Endothelial cell of hepatic sinusoid (primary cell): ENCODE results near the gene AFF1.

Experiments used
- in situ Hi-C: cut with HindIII; loops from 2 replicates; pipeline ENCODE4 v1.10.0; 2017; ENCODE audit warnings: low sequenced_read_pairs

AFF1 gene

DNA sequence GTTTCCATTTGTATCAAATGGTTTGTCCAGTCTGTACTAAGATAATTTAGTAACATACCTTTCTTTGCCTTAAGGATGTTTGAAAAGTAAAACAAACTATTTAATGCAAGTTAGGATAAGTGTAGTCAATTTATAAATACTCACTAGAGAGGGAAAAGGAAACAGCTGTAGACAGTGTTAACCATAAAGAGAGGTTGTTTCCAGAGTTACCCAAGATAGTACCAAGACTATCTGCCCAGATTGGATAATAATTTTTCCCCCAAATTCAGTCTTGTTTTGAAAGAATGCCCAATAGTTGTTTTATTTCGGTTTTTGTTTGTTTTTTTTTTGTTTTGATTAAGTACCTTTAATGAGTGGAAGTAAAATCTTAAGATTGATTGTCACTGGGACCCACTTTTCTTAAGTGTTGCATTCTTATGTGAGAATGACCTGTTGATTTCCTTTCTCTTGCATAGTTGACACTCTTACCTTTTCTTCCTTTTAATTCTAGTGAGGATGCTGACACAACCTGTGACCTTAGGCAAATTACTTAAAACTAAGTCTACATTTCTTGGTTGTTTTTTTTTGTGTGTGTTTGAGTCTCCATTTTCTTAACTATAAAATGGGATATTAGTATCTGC, 12.8 kb downstream of the AFF1 start:
- in situ Hi-C loops, result no loop called here

DNA sequence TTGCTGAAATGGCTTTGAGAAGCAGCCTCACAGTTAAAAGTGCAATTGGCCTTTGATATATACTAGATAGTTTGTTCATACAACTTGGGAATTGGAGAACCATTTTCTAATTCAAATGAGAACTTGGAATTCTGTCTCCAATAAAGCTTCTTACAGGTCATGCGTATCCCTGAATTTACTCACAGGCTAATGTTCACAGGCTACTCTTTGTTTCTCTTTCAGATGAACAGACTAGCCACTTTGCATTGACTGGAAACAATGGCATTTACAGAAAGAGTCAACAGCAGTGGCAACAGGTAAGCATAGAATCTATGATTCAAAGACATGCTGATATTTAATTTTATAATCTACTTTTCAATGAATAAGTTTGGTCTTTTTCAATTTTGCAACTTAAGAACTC, 13.5 kb downstream of the AFF1 start:
- in situ Hi-C loops, result no loop called here

DNA sequence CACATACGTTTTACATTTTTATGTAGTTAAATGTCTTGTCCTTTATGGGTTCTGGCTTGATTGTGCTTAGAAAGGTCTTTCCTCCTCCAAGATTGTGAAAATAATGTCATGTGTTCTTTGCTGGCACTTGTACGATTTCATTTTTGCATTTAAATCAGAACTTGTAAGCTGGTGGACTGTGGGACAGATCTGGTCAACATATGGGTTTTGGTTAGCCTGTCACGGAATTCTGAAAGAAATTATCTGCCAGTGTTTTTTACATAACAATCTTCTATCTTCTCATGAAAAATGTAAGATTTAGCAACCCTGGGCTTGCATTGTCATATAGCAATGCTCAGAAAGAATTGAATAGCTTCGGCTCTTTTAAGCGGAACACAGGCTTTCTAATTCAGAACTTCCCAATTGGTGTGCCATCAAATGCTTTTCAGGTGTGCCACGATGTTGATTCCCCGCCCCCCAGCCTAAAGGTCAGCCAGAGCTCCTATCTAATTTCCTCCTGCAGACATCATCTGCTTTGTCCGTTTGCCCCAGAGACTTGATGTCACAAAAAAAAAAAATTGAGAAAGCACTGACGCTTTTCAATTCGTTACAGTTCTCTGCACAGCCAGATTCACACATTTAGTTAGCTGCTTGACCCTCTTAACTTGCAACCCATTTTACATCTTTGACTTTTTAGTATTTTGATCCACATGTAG, 16.2 kb downstream of the AFF1 start:
- in situ Hi-C loops, result no loop called here

DNA sequence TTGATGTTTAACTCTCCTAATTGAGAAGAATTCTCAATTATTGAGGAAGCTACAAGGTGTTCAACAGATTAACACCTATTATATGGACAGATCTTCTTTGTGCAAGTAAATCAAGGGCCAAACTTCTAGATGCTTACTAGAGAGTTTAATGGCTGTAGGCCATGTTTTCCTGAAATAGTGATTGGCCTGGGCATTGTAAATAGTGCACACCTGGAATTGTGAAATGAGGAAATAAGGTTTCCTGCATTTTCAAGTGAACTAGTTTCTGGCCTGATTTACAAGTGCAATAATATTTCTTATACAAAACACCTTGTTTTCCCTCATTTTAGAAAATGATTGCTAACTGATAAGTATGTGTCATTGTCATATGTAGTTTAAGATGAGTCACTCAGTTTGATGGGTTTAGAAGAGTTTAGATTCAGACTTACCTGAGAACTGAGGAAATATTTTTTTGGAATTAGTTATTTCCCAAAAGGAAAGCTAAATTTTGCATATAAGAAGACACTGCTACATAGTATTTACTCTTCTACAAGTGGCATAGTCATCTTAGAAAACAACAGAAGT, 21.2 kb downstream of the AFF1 start:
- in situ Hi-C loops, result no loop called here

DNA sequence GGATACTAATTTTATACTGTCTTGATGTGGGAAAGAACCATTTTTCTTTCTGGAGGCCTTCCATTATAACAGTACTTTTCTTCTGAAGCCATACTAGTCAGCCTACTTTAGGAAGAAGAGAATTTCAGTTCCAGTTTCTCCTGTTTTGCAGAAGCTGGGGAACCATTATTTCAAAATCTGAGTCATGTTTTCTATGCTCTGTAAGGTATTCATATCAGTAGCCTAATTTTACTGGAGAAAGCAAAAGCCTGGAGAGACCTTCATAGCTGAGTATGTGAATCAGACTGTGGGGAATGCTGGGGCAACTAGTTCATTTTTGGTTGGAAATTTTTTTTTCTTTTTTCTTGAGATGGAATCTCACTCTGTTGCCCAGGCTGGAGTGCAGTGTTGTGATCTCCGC, 22.4 kb downstream of the AFF1 start:
- in situ Hi-C loops, result no loop called here

DNA sequence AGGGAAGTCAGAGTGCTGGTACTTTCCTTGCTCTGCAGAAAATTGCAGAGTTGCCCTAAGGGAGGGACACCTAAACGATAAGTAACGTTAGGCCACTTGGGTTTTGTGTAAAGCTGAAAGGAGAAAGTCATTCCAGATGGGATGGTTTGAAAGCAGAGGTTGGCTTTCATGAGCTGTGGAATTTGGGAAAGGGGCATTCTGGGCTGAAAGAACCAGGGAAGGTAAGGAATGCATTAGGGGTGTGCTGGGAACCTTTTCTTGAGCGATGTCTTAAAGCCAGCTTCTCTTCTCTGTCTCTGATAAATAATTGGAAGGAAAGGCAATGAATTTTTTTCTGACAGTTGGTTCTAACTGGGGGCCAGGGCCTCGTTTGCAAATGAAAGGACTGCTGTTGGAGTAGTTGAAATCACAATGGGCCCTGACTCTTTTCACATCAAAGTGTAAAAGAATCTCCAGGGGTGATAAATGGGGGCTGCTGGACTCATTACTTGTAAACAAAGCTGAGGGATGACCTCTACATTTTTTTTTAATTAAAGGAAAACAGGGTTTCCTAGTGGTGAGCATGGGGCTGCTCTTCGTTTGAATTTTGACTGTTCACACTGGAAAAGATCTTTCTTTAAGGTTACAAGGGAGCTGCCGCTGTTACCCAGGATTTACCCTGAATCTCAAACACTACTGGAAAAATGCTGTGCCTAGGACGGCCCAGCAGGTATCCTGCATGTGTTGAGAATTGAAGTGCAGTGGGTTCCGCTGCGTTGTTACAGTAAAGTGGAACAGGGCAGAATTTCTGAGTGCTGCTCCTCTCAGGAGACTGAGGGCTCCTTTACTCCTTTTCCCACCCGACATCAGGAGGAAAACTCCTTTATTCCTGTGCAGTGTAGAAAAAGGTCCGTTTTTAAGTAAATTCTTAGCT, 25.0 kb downstream of the AFF1 start:
- in situ Hi-C loops, result no loop called here

GRCh38 chr4:86960557-86960961, 25.7 kb downstream of the AFF1 start:
- in situ Hi-C loops, result no loop called here

DNA sequence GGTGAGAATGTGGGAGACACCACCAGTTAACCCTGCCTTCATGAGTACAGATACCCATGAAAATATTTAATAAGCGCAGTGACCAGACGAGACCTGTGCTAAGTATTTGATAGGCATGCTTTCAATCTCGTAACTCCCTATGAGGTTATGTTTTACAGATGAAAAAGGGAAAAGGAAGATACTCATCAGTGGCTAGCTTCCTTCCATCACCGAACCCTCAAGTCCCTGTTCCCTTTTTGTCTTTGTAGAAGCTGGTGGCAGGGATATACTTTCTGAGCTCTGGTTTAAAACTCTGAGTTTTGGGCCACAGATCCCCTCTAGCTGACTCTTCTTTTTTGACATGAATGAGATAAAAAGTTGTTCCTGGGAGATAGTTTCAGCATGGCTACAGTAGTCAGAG, 26.3 kb downstream of the AFF1 start:
- in situ Hi-C loops, result no loop called here

GRCh38 chr4:86961605-86962295, 26.9 kb downstream of the AFF1 start:
- in situ Hi-C loops, result no loop called here

GRCh38 chr4:86963697-86964096, 28.9 kb downstream of the AFF1 start:
- in situ Hi-C loops, result no loop called here

DNA sequence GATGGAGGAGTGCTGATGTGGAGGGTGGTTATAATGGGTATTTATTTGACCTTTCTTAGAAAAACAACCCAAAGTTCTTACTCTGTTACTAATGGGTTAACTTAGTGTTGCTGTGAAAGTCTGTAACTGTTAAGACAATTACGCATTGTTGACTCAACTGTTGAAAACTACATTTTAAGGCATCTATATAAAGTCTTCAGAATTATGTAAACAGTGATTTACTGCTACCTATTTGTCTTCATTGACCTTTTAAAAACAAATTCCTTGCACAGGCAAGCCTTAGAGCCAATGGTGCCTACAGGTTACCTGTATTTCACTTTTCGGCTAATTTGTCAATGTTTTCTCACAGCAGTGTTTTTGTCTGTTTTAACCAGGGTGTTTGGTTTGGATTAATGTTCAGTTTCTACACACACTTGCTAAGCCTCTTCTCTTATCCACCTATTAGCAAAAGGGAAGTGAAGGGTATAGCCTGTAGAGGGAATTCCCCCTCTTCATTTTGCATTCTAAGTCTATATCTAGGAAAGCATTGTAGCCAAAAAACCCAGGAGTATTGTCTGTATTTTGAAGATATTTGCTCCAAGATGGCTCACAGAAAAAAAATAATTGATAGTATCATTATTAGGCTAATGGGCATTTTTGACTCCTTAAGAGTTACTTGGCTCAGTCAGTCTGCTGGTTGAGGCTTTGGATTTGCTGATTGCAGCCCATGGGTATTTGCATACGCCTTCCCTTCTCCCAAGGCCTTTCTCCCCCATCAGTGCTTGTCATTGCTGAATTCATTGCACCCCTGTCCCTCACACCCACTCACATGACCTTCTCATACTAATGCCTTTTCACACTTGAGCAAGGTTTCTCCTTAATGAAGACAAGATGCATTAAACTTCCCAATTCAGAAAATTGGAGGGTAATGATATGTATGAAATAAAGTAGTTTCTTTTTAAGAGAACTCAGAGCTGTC, 30.5 kb downstream of the AFF1 start:
- in situ Hi-C loops, result no loop called here

DNA sequence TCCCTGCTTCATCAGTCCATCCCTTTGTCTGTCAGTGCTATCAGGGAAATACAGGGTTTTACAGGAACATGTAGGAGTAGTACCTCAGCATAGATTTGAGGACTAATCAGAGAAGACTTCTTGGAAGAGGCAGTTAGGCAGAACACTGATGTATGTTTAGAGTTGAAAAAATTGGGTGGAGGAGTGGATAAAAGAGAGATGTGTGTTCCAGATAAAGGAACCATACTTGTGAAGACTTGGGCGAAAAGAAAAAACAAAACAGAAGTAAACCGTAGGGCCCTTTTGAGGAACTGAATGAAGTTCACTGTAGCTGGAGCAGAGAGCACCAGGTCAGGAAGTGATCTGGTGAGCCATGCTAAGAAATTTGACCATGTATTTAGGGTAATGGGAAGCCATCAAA, 32.3 kb downstream of the AFF1 start:
- in situ Hi-C loops, result no loop called here

- in situ Hi-C loops, result no loop called here
These were observed 33.0 kb downstream of the AFF1 start for GRCh38 chr4:86967798-86968197.

DNA sequence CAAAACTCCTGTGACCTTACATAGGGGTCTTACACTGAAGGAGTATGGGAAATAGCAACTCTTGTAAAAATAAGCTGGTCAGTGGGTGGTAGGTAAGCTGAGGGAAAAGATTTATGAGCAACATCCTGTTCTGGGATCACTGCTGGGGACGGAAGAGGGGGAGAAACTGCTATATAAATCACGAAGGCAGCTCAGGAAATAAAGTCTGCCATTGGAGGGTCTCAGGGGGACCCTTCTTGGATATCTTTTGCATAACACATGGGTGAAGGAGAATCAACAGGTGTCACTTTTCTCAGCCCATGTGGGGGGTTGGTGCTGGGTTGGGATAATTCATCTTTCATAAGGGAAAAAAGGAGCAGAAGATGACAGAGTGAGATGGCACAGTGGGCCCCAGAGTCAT, 33.7 kb downstream of the AFF1 start:
- in situ Hi-C loops, result no loop called here

DNA sequence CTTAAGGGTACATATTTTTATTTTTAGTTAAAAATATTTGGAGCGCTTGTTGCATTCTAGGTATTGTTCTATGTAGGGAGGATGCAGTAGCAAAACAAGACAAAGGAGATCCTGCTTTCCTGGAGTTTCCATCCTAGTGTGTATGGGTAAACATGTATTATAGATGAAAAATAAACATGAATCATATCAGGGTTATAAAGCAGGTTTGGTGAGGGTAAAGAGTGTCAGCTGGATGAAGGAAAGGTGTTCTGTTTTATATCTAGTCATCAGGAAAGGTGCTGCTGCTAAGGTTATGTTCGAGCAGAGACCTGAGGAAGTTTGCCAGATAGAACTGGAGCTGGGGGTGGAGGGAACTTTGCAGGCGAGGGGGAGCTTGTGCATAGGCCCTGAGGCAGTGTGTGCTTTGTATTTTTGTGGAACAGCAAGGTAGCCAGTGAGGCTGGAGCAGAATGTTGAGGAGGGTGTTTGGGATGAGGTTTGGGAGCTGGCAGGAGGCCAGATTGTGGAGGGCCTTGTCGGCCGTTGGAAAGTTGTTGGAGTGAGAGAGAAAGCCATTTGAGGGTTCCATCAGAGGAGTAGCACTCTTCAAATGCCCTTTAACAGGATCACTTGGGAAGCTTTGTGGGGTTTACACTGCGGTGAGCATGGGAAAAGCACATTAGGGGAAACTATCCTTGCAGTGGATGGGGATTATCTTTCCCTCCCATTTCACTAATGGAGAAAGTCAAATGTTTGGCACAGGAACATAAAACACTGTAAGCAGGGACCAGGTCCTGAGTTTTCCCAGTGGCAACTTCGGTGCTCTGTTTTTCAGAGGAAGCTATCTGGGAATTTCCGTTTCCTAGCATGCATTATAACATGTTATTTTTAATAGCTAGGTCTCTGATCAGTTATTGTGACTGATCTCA, 35.9 kb downstream of the AFF1 start:
- in situ Hi-C loops, result no loop called here

- in situ Hi-C loops, result no loop called here
These were observed 36.5 kb downstream of the AFF1 start for GRCh38 chr4:86971355-86971683.

DNA sequence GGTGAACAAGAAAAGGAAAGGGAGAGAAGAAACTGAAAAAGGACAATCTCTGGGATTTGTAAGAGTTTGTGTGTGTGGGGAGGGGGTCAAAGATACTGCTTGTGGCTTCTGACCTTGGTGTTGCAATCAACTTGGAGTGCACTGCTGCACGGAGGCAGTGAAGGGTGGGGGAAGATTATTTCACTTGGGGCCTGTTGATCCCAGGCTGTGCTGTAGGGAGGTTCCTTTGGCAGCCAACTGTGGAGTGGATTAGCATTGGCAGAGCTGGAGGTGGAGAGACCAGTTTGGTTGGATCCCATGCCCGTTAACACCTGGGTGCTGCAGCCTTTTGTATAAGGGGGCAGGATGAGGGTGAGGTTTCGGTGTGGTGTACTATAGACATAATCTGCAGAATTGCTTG, 38.2 kb downstream of the AFF1 start:
- in situ Hi-C loops, result no loop called here

DNA sequence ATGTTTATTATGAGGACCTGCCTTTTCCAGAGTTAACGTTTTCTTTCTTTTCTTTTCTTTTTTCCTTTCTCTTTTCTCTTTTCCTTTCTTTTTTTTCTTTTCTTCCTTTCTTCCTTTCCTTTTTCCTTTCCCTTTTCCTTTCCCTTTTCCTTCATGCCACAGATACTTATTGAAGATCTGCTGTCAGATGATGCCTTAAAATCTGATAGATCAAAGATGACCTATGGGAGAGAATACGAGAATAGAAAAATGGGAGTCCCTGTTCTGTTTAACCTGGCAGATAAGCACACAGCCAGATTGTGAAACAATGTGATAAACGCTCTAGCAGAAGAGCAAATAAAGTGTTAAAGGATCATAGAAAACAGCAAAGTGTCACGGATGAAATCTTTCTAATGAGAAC, 38.9 kb downstream of the AFF1 start:
- in situ Hi-C loops, result no loop called here

DNA sequence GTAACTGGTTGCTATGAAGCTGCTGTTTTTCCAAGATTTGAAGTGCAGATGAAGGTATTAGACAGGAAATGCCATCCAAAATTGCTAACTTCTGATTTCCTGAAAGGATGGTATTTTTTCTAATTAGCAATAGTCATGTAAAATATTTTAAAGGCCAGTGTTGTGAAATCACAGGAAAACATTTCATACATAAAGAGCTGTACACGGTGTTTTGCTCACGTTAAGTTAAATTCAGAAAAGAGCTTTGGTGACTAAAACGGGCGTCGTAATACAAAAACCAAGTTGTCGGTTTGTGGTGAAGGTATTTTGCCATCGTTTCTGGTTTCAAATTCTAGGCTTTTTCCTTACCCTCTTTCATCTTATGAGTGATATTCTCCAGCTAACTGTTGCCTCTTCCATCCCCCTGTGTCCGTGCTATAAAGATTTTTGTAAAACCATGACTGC, 39.8 kb downstream of the AFF1 start:
- in situ Hi-C loops, result no loop called here
